H1 (cell line): ENCODE results near the gene DYRK2. TPM values are rescaled to one million over a fixed set of nuclear protein-coding genes. Genes with fewer than 3 reads are reported as not detected.

Experiments
- CTCF ChIA-PET: fragments of 300-600 bp; sonication (Branson Sonifier 250); formaldehyde crosslinking; loops from one replicate; lab custom pipeline; 2021; ENCODE audit not compliant: partially characterized antibody; lab: Charles Lee
- POLR2A ChIA-PET: fragments of 300-600 bp; sonication (Branson Sonifier 250); formaldehyde crosslinking; loops from one replicate; lab custom pipeline; 2021; ENCODE audit warnings: inconsistent platforms; ENCODE audit not compliant: partially characterized antibody; lab: Charles Lee
- DNase-seq, 2 experiments: peaks; one replicate each; pipeline versions ENCODE4 v3.0.0 to v3.0.0-alpha.2; 2010 to 2022; ENCODE audit warnings: low spot score in 2 of 2, low read depth in 1 of 2, mixed read lengths in 1 of 2
- FAIRE-seq: peaks from 2 replicates; lab custom pipeline; 2011; peaks lifted over from hg19 to GRCh38; lab: Jason Lieb, UNC
- H2AFZ ChIP-seq: 2 replicates; pipeline ENCODE4 v1.8.1; 2012; ENCODE audit warnings: low read length, inconsistent platforms
- H2AK5ac ChIP-seq: 2 replicates; pipeline ENCODE4 v1.6.1; 2013; ENCODE audit warnings: low read depth, low read length
- H2BK120ac ChIP-seq: replicated peaks from 2 replicates; pipeline ENCODE3; 2013; ENCODE audit warnings: low read depth, low read length, inconsistent platforms
- H2BK12ac ChIP-seq: 2 replicates; pipeline ENCODE4 v1.6.1; 2013; ENCODE audit warnings: low read depth, low read length
- H2BK15ac ChIP-seq: 2 replicates; pipeline ENCODE4 v1.6.1; 2013; ENCODE audit warnings: low read length
- H2BK20ac ChIP-seq: 2 replicates; pipeline ENCODE4 v1.6.1; 2013; ENCODE audit warnings: low read length
- H2BK5ac ChIP-seq: 2 replicates; pipeline ENCODE4 v1.6.1; 2013; ENCODE audit warnings: low read depth, low read length
- H3K14ac ChIP-seq: 2 replicates; pipeline ENCODE4 v1.6.1; 2013; ENCODE audit warnings: inconsistent platforms; ENCODE audit not compliant: insufficient read length
- H3K18ac ChIP-seq: 2 replicates; pipeline ENCODE4 v1.6.1; 2013; ENCODE audit warnings: low read length; ENCODE audit errors: extremely low read depth
- H3K23ac ChIP-seq: 2 replicates; pipeline ENCODE4 v1.6.1; 2013; ENCODE audit warnings: inconsistent platforms; ENCODE audit not compliant: insufficient read length
- H3K23me2 ChIP-seq: 2 replicates; pipeline ENCODE4 v1.6.1; 2013; ENCODE audit warnings: low read depth, low read length
- H3K27ac ChIP-seq: 2 replicates; pipeline ENCODE4 v1.6.1; 2011; ENCODE audit warnings: low read depth, low read length, inconsistent platforms
- H3K27me3 ChIP-seq, 4 experiments: replicated peaks in 1 of 4; 1 replicate in 1 of 4; 2 replicates in 3 of 4; pipeline versions ENCODE4 v1.6.1 to v1.8.1; 2011 to 2013; ENCODE audit warnings: low read length in 3 of 4, mild to moderate bottlenecking in 3 of 4, inconsistent platforms in 2 of 4, mixed read lengths in 2 of 4, moderate library complexity in 1 of 4; ENCODE audit not compliant: control insufficient read depth in 3 of 4, insufficient read depth in 3 of 4; ENCODE audit errors: extremely low read depth in 1 of 4
- H3K36me3 ChIP-seq, 4 experiments: 2 replicates each; pipeline versions ENCODE4 v1.6.1 to v1.8.1; 2011 to 2013; ENCODE audit warnings: mild to moderate bottlenecking in 4 of 4, low read length in 3 of 4, moderate library complexity in 2 of 4, control low read depth in 1 of 4, inconsistent platforms in 1 of 4; ENCODE audit not compliant: insufficient read depth in 4 of 4, control insufficient read depth in 2 of 4
- H3K4ac ChIP-seq: replicated peaks from 2 replicates; pipeline ENCODE3; 2013; ENCODE audit warnings: low read length, low read depth, mixed read lengths, inconsistent platforms; ENCODE audit not compliant: insufficient read length
- H3K4me1 ChIP-seq, 4 experiments: replicated peaks in 1 of 4; 1 replicate in 1 of 4; 2 replicates in 3 of 4; pipeline versions ENCODE4 v1.6.1 to v1.8.1; 2011 to 2013; ENCODE audit warnings: low read length in 3 of 4, inconsistent platforms in 2 of 4, mixed read lengths in 1 of 4; ENCODE audit not compliant: insufficient read depth in 4 of 4, control insufficient read depth in 3 of 4
- H3K4me2 ChIP-seq, 2 experiments: 2 replicates each; pipeline versions ENCODE4 v1.6.1 to v1.8.1; 2011 to 2013; ENCODE audit warnings: low read depth in 2 of 2, low read length in 2 of 2, control low read depth in 1 of 2, inconsistent platforms in 1 of 2, mild to moderate bottlenecking in 1 of 2; ENCODE audit not compliant: insufficient read depth in 1 of 2
- H3K4me3 ChIP-seq, 4 experiments: fragments of 200-600, 300-600 bp in 1 of 4; sonication (generic), shearing (Covaris generic), sonication (Bioruptor Twin) in 1 of 4; 2 replicates each; pipeline versions ENCODE4 v1.5.1 to v1.8.1; 2011 to 2016; ENCODE audit warnings: low read length in 4 of 4, low read depth in 3 of 4, control low read depth in 2 of 4, inconsistent platforms in 2 of 4, mild to moderate bottlenecking in 2 of 4, mixed read lengths in 1 of 4, moderate library complexity in 1 of 4; ENCODE audit not compliant: insufficient read depth in 2 of 4; ENCODE audit errors: extremely low read depth in 1 of 4
- H3K56ac ChIP-seq: replicated peaks from 2 replicates; pipeline ENCODE3; 2013; ENCODE audit warnings: low read depth, mild to moderate bottlenecking, mixed read lengths, low read length, inconsistent platforms; ENCODE audit not compliant: insufficient read length
- H3K79me1 ChIP-seq: 2 replicates; pipeline ENCODE4 v1.6.1; 2013; ENCODE audit warnings: low read depth, low read length, control low read depth
- H3K79me2 ChIP-seq, 2 experiments: 2 replicates each; pipeline versions ENCODE4 v1.6.1 to v1.8.1; 2012 to 2013; ENCODE audit warnings: low read length in 2 of 2, mild to moderate bottlenecking in 2 of 2, inconsistent platforms in 1 of 2; ENCODE audit not compliant: insufficient read depth in 2 of 2, control insufficient read depth in 1 of 2
- H3K9ac ChIP-seq, 4 experiments: replicated peaks in 1 of 4; 1 replicate in 1 of 4; 2 replicates in 3 of 4; pipeline versions ENCODE4 v1.6.1 to v1.8.1; 2011 to 2013; ENCODE audit warnings: low read depth in 3 of 4, low read length in 3 of 4, control low read depth in 2 of 4, mild to moderate bottlenecking in 2 of 4, moderate library complexity in 2 of 4, inconsistent platforms in 1 of 4; ENCODE audit errors: extremely low read depth in 1 of 4
- H3K9me3 ChIP-seq, 2 experiments: 2 replicates each; pipeline versions ENCODE4 v1.6.1 to v1.8.1; 2012 to 2013; ENCODE audit warnings: mild to moderate bottlenecking in 2 of 2, moderate library complexity in 2 of 2, control low read depth in 1 of 2, inconsistent platforms in 1 of 2, low read depth in 1 of 2, low read length in 1 of 2, mixed read lengths in 1 of 2; ENCODE audit not compliant: insufficient read depth in 2 of 2
- H4K20me1 ChIP-seq, 2 experiments: replicated peaks in 1 of 2; 2 replicates each; pipeline versions ENCODE3 to v1.8.1; 2011 to 2013; ENCODE audit warnings: inconsistent platforms in 2 of 2, low read length in 2 of 2, mild to moderate bottlenecking in 1 of 2; ENCODE audit not compliant: insufficient read depth in 2 of 2, control insufficient read depth in 1 of 2
- H4K5ac ChIP-seq: 2 replicates; pipeline ENCODE4 v1.6.1; 2013; ENCODE audit warnings: low read length, low read depth, mixed read lengths, inconsistent platforms; ENCODE audit not compliant: insufficient read length
- H4K8ac ChIP-seq: 2 replicates; pipeline ENCODE4 v1.8.0; 2013; ENCODE audit warnings: mild to moderate bottlenecking, moderate library complexity, low read length, inconsistent platforms; ENCODE audit not compliant: insufficient read depth; ENCODE audit errors: extremely low read depth
- H4K91ac ChIP-seq: replicated peaks from 2 replicates; pipeline ENCODE3; 2013; ENCODE audit warnings: low read length, mixed read lengths, inconsistent platforms; ENCODE audit not compliant: insufficient read length
- CHD2 ChIP-seq: IDR thresholded peaks from 2 replicates; pipeline ENCODE4 v1.6.1; 2012; ENCODE audit warnings: low read length, improper control_type of control experiment
- MAFK ChIP-seq: IDR thresholded peaks from 2 replicates; pipeline ENCODE4 v1.6.1; 2012; ENCODE audit warnings: low read depth, mild to moderate bottlenecking, improper control_type of control experiment, low read length
- PHF8 ChIP-seq: fragments of 200-600 bp; sonication (generic); conservative IDR thresholded peaks from 2 replicates; pipeline ENCODE4 v1.7.1; 2012; ENCODE audit warnings: low read depth, mild to moderate bottlenecking, inconsistent platforms, low read length, moderate library complexity
- TAF1 ChIP-seq: IDR thresholded peaks from 2 replicates; pipeline ENCODE4 v1.6.1; 2011; ENCODE audit warnings: mild to moderate bottlenecking, low read depth, low read length
- WGBS, 2 experiments: shearing (Covaris generic) in 1 of 2; methylation state at CpG; one replicate each; pipeline versions ENCODE4 v1.1.6 to v1.1.7; 2013 to 2015; ENCODE audit warnings: low lambda C conversion rate in 2 of 2, mixed read lengths in 2 of 2, inconsistent platforms in 1 of 2, low coverage in 1 of 2, missing lambda C conversion rate in 1 of 2; ENCODE audit not compliant: insufficient replicate concordance in 2 of 2, insufficient coverage in 1 of 2, insufficient read length in 1 of 2; ENCODE audit errors: extremely low coverage in 1 of 2, missing lambda C conversion rate in 1 of 2; 5-methylcytosine and 5-hydroxymethylcytosine counted together
- polyA plus RNA-seq, 7 experiments: library from polyadenylated mRNA; depleted of rRNA in 3 of 7; stranded (reverse) in 5 of 7; unstranded in 2 of 7; fragments of >200 nt in 5 of 7; fragments of 200-250 nt in 2 of 7; gene quantifications; 1 replicate in 5 of 7; 2 replicates in 1 of 7; 4 replicates in 1 of 7; pipeline versions ENCODE4 v1.2.1 to v1.2.3, GENCODE V29; 2011 to 2013; ENCODE audit warnings: missing spikeins in 2 of 7, mixed read lengths in 2 of 7
- total RNA-seq: library from RNA; stranded (reverse); fragmentation: NEBNext Ultra II Directional; extraction: Animal tissue kit (Norgen Biotek cat#: 25700); gene quantifications from 2 replicates; pipeline ENCODE4 v1.2.1, GENCODE V29; 2021

Gene DYRK2
- total and polyA plus RNA-seq, 2 of the 8 experiments (the other 6 are each of a cell fraction or from before 2014, with no cell fraction given), result 11.2 to 31.6 TPM

GRCh38 chr12:67691220-67691619 lies 42.7 kb downstream of the DYRK2 start:
- Histone ChIP-seq H3K79me2 (no peaks in the 10 kb centered on the region), H2BK120ac (no peak overlapping the region), H3K79me1 (no peaks in the 10 kb centered on the region), H3K4me2 (no peak overlapping the region), H3K9ac (no peak overlapping the region), H2BK12ac (no peak overlapping the region), H3K18ac (no peak overlapping the region), H3K23me2 (no peaks in the 10 kb centered on the region; the same call in 1 of the 2 replicates), H4K20me1 (no peaks in the 10 kb centered on the region), H3K9me3 (no peaks in the 10 kb centered on the region), H2AK5ac (no peak overlapping the region), H4K5ac (no peak overlapping the region), H3K14ac (no peak overlapping the region), H3K56ac (no peak overlapping the region), H4K91ac (no peak overlapping the region), H3K36me3 (no peaks in the 10 kb centered on the region), H2BK20ac (no peak overlapping the region), H3K4ac (no peak overlapping the region), H3K23ac (no peak overlapping the region), H3K27me3 (peaks cover 0 to 1% (median 0%) of the 10 kb centered on the region in 4 experiments; a peak in 1 of 7 replicates), H3K4me3 (no peak overlapping the region), H2AFZ (no peak overlapping the region), H2BK15ac (no peak overlapping the region), H3K27ac (no peak overlapping the region), H3K4me1 (no peaks in the 10 kb centered on the region), H2BK5ac (no peak overlapping the region), H4K8ac (no peak overlapping the region)
- no peak for TF ChIP-seq TAF1
- TF ChIP-seq PHF8, result no peak
- TF ChIP-seq CHD2, result no peak
- no peak for TF ChIP-seq MAFK
- FAIRE-seq (no peak), DNase-seq (no peak)
- POLR2A ChIA-PET, result no interaction called here
- 83% methylated on average over 5 of the region's 5 CpGs; no CpG with 5 or more reads in 1 of the 2 experiments for WGBS, 2 experiments
- CTCF ChIA-PET, result no interaction called here
